HG03565 (cell line): Measurements from ENCODE around the gene DHX57.
A peak's percentile ranks its signal among the peaks of the same experiment; 100 is the strongest.

Experiments used
- ATAC-seq: cut with Tn5 transposase; IDR thresholded peaks from one replicate; pipeline ENCODE4 v1.9.1; 2021; ENCODE audit warnings: mild to moderate bottlenecking, moderate library complexity; ENCODE audit not compliant: unreplicated experiment

DHX57 gene

DNA sequence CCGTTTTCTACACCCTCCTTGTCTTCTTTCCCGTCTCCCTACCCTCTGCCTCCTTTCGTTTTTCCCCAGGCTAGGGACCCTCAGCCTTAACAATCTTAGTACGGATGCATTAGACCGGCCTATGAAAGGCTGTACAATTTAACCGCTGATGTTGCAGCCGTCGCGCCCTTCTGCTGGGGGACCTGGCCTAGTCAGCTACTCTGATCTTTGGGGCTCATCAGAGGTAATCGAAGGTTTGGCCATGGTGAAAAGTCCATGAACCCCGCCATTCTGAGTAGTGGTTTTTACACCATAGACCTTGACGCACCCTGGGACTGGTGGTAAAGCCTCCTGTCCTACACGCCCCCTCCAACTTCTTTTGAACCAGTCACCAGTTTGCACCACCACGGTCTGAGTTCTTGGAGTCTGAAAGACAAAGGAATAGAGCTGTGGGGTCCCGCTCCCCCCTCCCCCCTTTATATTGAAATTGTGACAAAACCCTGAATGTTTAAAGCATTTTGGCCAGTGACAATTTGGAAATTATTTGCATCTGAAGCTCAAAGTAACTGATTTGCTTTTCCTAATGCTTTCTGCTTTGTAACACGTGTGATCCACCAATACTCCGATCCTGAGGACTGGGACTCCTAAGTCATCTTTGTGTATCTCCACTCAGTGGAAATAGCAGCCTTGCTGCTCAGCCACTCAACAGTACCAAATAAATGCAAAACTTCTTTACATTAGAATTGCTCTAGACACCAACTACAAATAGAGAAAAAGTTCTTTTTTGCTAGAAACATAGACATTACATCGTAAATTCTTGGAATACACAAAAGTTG, 123.9 kb downstream of the DHX57 start:
- ATAC-seq: peak; percentile 2

DNA sequence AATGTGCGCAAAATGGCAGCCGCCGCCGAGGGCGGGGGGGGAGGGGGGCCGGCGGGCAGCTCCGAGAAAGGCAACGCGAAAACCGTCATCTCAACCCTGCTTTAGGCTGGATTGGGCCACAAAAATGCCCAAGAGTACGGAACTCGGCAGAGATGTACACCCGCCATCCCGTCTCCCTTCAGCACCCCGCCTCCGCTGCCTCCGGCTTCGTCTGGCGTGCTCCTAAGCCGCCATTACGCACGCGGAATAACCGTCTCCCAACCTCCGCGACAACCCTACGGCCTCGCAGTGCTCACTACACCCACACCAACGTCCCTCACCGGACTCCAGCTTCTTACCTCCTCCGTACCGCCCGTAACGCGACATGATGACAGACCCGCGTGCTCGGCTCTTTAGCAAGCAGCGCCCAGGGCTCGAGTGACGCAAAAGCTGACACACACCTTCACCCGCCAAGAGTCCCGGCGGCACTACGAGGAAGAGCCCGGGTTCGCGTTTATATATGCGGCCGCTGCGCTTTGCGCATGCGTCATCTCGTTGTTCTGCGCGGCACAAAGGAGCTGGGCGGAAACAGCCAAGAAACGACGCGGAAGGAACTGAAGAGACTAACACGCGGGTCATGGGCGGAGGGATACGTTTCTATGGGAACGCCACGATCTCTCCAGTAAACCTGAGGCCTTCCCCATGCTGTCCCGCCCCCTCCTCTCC, 124.7 kb downstream of the DHX57 start, which contains the start of gene SRSF7:
Gene SRSF7, minus strand, starts transcription at position 471 of the 705 bp plus-strand sequence. Its CDS starts 105 bp downstream, at position 366.
- ATAC-seq: peak; percentile 76

DNA sequence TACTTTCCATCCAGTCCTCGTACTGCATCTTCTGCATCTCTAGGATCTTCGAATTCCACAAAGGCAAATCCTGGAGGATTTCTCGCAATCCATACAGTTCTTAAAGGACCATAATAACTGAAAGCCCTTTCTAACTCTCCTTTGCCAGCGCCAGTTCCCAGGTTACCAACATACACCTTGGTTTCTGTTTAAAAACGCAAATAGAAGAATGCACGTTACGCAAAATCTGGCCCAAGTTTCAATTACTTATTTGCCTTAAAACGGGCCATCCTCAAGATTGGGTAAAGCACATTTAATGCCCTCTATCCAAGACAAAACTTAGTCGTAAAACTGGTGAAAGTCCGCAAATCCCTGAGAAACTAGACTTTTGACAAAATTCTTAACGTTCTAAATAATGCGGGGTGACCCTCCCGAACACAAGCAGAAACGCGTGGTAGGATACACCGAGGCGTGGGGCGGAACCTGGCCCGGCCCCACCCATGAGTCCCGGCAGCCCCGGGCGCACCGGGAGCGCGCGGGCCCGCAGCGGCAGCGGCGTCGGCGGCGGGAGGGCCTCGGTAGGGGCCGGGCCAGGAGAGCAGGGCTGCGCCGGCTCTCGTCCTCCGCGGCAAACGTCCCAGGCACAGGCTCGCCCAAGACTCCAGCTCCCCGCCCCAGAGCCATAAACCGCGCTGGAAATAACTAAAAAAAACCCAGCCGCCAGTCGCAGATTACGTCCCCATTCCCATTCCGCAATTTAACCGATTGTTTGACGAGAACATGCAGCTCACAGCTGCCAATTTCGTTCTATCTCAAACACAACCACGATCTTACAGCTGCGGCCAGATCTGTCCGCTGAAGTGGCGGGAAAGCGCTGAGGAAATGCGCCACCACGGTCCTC, 125.5 kb downstream of the DHX57 start:
- no peak for ATAC-seq

DNA sequence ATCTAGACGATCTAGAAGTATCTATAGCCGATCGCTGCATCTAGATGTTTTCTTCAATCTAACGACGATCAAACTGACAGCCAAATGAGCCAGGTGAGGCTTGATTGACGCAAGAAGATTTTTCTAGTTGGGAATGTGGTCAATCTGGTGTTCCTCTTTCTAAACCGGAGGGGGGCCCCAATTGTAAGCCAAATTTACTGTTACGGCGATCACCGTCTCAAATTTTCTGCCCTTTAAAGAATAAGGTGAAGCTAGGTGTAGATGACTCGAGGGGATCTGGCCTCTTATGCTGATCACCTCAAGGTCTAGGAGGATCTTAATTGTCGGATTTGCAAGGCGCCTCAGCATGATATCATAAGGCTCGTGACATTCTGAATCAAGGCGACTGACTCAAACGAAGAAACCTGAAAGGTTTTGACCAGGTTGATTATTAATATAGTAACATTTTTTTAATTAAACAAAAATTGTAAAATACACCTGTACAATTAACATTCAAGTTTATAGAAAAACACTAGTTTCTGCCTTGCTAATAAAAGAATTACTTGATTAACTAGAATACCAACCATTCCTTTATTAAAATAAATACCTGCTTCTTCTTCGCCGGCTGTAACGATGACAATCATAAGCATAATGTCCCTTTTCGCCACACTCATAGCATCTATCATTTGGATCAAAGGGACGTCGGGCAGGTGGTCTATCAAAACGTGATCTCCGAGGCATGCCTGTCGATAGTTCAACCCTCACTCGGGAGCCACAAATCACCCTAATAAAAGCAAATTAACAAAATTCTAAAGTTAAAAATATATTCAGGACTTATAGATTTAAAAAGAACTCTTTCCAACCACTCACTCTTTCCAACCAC, 126.6 kb downstream of the DHX57 start:
- ATAC-seq: no peak

DNA sequence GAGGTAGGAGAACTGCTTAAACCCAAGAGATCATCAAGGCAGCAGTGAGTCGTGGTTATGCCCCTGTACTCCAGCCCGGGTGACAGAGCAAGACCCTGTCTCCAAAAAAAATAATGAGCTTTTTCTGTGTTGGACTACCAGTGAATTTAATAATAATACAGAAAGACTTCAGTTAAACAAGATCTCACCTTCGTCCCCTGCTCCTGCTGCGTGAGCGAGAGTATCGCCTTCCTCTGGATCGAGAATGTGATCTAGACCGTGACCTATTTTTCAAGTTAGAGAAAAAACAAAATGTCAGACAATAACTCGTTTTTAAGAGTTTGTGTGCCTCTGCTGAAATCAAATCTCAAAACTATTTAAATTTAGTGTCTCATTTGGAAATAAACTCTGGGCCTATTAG, 127.3 kb downstream of the DHX57 start:
- no peak for ATAC-seq

DNA sequence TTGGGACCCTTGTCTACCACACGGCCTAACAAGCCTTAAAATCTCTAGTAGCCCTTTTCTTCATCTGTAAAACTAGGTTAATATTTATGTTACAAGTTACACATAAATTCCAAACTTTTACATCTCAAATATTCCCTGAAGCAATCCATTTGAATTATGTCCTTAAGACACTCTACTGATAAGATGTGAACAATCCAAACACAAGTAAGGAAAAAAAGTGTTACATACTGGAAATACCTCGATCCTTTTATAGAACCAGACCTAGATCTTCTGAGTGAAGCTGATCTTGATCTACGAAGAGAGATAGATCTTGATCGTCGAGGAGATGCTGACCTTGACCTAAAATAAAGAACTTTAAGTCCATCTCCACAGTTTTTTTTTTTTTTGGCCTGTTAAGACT, 127.9 kb downstream of the DHX57 start:
- no peak for ATAC-seq
